Cardiac septum (tissue), 1 donor: ENCODE results near the gene RGMA. TPM values are rescaled to one million over a fixed set of nuclear protein-coding genes. Genes with fewer than 3 reads are reported as not detected.

Experiments
- DNase-seq: peaks from one replicate; pipeline ENCODE4 v3.0.0-alpha.2; 2020; ENCODE audit warnings: low spot score
- intact Hi-C: fragments of 100-400 bp; cut with DNase I; formaldehyde crosslinking; loops from one replicate; pipeline ENCODE4 v1.14.0; 2022
- total RNA-seq: library from RNA; stranded (reverse); fragmentation: NEBNext Ultra II Directional; extraction: Animal tissue kit (Norgen Biotek cat#: 25700); gene quantifications from one replicate; pipeline ENCODE4 v1.2.1, GENCODE V29; 2021
- donor health status: DM: no; HTN: no; CAD: no.

RGMA gene
- total RNA-seq, 1 donor from 2014 or later, result 16.5 TPM

GRCh38 chr15:93055211-93055610 lies 33.8 kb downstream of the RGMA start:
- no peak for DNase-seq
- intact Hi-C loops, result no loop called here

GRCh38 chr15:93052090-93052879 lies 36.7 kb downstream of the RGMA start:
- no peak for DNase-seq
- intact Hi-C loops, result no loop called here

- intact Hi-C loops, result no loop called here
- DNase-seq, result no peak
These were observed 37.5 kb downstream of the RGMA start for GRCh38 chr15:93051236-93052089.

GRCh38 chr15:93050648-93051047 lies 38.4 kb downstream of the RGMA start:
- intact Hi-C loops, result no loop called here
- no peak for DNase-seq

- intact Hi-C loops, result loop anchor here (10.0 kb wide), 1 partner anchor 235 kb away; no protein-coding TSS in a partner anchor
- DNase-seq, result no peak
These were observed 39.0 kb downstream of the RGMA start for GRCh38 chr15:93049914-93050578.

GRCh38 chr15:93049233-93049632 lies 39.8 kb downstream of the RGMA start:
- DNase-seq, result no peak
- intact Hi-C loops, result loop anchor here (10.0 kb wide), 1 partner anchor 236 kb away; no protein-coding TSS in a partner anchor

- intact Hi-C loops, result loop anchor here (10.0 kb wide), 1 partner anchor 236 kb away; no protein-coding TSS in a partner anchor
- no peak for DNase-seq
These were observed 40.3 kb downstream of the RGMA start for GRCh38 chr15:93048759-93049161.

- intact Hi-C loops, result loop anchor here (10.0 kb wide), 1 partner anchor 236 kb away; no protein-coding TSS in a partner anchor
- DNase-seq, result no peak
These were observed 40.6 kb downstream of the RGMA start for GRCh38 chr15:93048426-93048721.

GRCh38 chr15:93047621-93048425 lies 41.2 kb downstream of the RGMA start:
- intact Hi-C loops, result loop anchor here (10.0 kb wide), 1 partner anchor 237 kb away; no protein-coding TSS in a partner anchor
- DNase-seq, result no peak

- DNase-seq, result no peak
- intact Hi-C loops, result loop anchor here (10.0 kb wide), 1 partner anchor 238 kb away; no protein-coding TSS in a partner anchor
These were observed 42.3 kb downstream of the RGMA start for GRCh38 chr15:93046721-93047120.

GRCh38 chr15:93046120-93046519 lies 42.9 kb downstream of the RGMA start:
- intact Hi-C loops, result loop anchor here (10.0 kb wide), 1 partner anchor 239 kb away; no protein-coding TSS in a partner anchor
- DNase-seq, result no peak

- intact Hi-C loops, result loop anchor here (10.0 kb wide), 1 partner anchor 240 kb away; no protein-coding TSS in a partner anchor
- DNase-seq, result no peak
These were observed 43.7 kb downstream of the RGMA start for GRCh38 chr15:93045191-93045785.

GRCh38 chr15:93044301-93045190 lies 44.5 kb downstream of the RGMA start:
- intact Hi-C loops, result loop anchor here (10.0 kb wide), 1 partner anchor 240 kb away; no protein-coding TSS in a partner anchor
- DNase-seq, result no peak

GRCh38 chr15:93043621-93044300 lies 45.2 kb downstream of the RGMA start:
- no peak for DNase-seq

GRCh38 chr15:93042691-93043378 lies 46.2 kb downstream of the RGMA start:
- intact Hi-C loops, result loop anchor here (10.0 kb wide), 1 partner anchor 242 kb away; no protein-coding TSS in a partner anchor
- DNase-seq, result no peak

More at GRCh38 chr15:93043621-93044300, 45.2 kb downstream of the RGMA start:
- intact Hi-C loops, result loop anchor here (10.0 kb wide), 1 partner anchor 241 kb away; no protein-coding TSS in a partner anchor

- DNase-seq, result no peak
- intact Hi-C loops, result loop anchor here (10.0 kb wide), 1 partner anchor 243 kb away; no protein-coding TSS in a partner anchor
These were observed 46.8 kb downstream of the RGMA start for GRCh38 chr15:93042211-93042610.
